ENCODE results near the gene HMCN2. TPM values are rescaled to one million over a fixed set of nuclear protein-coding genes. Genes with fewer than 3 reads are reported as not detected.

The HMCN2 gene
- 3.1 TPM for total RNA-seq
- long read RNA-seq, partial matches to known transcripts, result 4 of 6 reads
- long read RNA-seq, other reads (novel, unspliced or antisense), result 2 of 6 reads

- peak; percentile 88 for DNase-seq (ENCODE audit: low spot score)
Measured at GRCh38 chr9:130265431-130266235, at the start of gene HMCN2. Gene HMCN2, plus strand, starts transcription at chr9:130265760. Its CDS starts 119 bp downstream, at chr9:130265879.

DNA sequence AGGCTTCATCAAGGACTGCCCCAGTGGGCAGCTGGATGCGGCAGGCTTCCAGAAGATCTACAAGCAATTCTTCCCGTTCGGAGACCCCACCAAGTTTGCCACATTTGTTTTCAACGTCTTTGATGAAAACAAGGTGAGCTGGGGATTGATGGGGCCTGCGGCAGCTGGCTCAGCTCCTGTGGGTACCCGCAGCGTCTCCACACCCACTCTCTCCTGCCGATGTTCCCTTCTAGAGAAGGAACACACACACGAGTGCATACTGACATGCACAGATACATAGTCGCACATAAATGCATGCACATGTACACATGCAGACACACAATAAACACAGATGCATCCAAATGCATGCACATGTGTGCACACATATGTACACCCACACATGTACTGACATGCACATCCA, 47.7 kb upstream of the HMCN2 start:
- no peak for DNase-seq (ENCODE audit: low spot score)

GRCh38 chr9:130219661-130220096, 45.9 kb upstream of the HMCN2 start:
- no peak for DNase-seq (ENCODE audit: low spot score)

GRCh38 chr9:130220352-130220751, 45.2 kb upstream of the HMCN2 start:
- no peak for DNase-seq (ENCODE audit: low spot score)

DNA sequence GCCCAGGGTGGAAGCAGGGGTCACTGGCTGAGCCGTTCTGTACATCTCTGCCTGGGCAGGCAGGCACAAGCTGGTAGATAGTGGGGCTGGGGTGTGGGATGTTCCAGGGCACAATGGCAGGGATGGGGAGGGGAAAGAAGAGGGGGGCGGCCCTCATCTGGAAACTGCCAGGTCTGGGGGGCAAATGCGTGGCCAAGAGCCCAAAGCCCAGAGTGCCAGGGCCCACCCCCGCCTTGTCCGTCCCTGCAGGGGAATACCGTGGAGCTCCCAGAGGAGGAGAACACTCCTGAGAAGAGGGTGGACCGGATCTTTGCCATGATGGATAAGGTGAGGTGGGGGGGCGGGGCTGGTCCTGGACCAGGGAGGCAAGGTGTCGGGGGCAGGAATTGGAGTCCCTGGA, 42.7 kb upstream of the HMCN2 start:
- DNase-seq (ENCODE audit: low spot score), result no peak

DNA sequence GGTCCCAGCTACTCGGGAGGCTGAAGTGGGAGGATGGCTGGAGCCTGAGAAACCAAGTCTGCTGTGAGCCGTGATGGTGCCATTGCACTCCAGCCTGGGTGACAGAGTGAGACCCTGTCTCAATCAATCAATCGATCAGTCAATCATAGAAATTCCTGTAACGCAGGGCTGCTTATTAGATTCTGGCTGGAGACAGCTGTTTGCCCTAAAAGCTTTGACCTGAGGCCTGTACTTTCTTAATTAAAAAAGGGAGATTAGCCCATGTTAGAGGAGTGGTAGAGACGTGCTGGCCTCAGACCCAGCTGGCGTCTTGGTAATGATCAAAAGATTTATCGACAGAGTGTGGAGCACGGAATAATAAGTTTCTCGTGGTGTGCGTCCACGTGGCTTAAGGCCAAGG, 40.5 kb upstream of the HMCN2 start:
- no peak for DNase-seq (ENCODE audit: low spot score)

DNA sequence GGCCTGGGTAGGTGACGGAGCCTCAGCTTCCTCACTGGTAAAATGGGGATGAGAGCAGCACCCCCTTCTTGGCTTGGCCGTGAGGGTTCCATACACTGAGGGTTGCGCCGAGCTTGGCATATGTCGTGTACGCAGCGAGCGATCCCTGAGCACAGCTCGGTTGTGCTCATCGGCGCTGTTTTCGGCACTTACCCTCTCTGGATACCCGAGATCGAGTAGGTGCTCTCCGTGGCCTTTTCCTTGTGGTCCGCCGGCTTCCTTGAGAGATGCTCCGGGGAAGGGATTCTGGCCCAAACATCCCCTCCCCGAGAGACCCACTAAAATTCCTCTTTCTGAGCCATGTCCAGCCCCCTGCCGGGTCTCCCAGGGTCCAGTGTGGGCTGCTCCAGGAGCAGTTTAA, 40.0 kb upstream of the HMCN2 start:
- no peak for DNase-seq (ENCODE audit: low spot score)

DNA sequence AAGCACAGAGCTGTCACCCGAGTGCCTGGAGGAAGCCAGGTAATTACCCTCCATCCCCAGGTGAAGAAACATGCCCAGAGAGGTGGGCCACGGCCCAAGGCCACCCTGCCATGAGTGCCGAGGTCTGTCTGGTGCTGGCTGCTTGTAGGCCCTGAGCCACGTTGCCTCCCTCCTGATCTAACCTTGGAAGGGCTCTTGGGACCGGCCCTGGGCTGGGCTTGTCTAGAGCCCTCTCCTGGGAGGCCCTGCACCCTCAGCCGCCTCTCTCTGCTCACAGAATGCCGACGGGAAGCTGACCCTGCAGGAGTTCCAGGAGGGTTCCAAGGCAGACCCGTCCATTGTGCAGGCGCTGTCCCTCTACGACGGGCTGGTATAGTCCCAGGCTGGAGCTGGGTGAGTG, 39.4 kb upstream of the HMCN2 start:
- no peak for DNase-seq (ENCODE audit: low spot score)

GRCh38 chr9:130227833-130228232, 37.7 kb upstream of the HMCN2 start:
- no peak for DNase-seq (ENCODE audit: low spot score)

DNA sequence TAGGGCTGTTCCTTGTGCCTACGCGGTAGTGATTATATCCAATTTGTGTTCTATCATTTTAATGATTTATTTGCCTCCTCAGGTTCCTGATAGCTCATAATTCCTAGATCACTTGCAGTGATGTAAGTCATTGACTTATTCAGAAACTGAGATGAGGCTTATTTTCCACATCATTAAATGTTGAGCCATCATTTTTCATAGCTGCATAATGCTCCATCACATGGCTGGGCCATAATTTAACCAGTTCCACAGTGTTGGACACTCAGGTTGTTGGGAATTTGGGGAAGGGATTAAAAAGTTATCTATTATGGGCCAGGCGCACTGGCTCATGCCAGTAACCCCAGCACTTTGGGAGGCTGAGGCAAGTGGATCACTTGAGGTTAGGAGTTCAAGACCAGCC, 35.8 kb upstream of the HMCN2 start:
- no peak for DNase-seq (ENCODE audit: low spot score)

GRCh38 chr9:130230631-130231030, 34.9 kb upstream of the HMCN2 start:
- no peak for DNase-seq (ENCODE audit: low spot score)

GRCh38 chr9:130232899-130233586, 32.5 kb upstream of the HMCN2 start:
- no peak for DNase-seq (ENCODE audit: low spot score)

- DNase-seq (ENCODE audit: low spot score), result no peak
Measured at GRCh38 chr9:130233587-130233945, 32.0 kb upstream of the HMCN2 start.

DNA sequence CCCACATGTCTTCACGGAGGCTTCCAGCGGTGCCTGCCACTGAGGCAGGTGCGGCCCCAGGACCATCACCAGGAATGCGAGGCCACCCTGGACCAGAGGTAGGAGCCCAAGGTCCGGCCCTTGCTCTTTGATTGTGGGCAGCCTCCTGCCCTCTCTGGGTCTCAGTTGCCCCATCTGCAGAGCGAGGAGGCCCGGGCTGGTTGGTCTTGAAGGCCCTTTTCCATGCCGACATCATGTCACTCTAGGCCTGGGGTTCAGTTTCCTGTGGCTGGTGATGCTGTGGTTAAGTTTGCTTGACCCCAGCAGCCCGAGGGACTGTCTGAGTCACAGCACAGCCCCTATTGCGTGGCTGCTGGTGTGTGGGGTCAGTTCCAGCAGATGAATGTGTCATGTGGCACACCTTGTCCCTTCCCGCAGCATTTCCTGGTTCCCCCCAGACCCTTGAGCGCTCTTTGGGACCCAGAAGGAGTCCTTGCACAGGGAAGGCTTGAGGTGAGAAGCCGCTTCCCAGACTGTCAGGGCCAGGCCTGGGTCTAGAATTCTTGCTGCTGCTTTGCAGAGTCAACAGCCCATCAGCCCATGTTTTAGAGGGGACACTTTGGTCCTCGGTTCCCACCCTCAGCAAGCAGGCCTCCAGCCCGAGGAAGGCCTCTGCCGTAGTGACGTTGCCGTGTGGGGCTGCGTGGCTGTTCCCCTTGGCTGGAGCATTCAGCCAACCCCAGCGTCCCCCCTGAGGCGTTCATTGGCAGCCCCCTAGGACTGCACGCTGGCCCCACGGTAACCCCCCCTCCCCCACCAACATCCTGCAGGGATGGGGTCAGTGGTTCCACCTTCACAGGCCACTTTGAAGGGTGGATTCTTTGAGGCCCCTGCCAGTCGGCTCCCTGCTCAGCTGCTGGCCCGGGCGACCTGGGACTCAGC, 31.0 kb upstream of the HMCN2 start:
- no peak for DNase-seq (ENCODE audit: low spot score)

- no peak for DNase-seq (ENCODE audit: low spot score)
Measured at GRCh38 chr9:130235558-130236435, 29.8 kb upstream of the HMCN2 start.

- DNase-seq (ENCODE audit: low spot score), result no peak
Measured at GRCh38 chr9:130236436-130236985, 29.0 kb upstream of the HMCN2 start.

DNA sequence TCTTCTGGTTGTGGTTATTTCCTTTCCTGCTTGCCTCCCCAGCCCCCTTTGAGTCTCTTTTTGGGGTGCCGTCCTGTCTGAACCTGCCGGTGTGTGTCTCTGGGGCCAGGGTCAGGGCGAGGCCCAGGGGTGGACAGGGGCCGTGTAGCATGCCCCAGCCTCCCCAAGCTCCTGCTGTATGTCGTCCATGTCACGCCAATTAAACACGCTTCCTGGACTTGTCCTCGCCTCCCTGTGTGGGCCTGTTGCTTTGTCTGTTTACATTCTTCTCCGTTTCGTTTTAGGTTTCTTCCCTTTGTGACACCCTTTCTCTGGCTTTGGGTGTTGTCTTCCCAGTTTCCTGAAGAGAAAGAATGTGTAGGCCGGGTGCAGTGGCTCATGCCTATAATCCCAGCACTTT, 28.5 kb upstream of the HMCN2 start:
- DNase-seq (ENCODE audit: low spot score), result no peak

- no peak for DNase-seq (ENCODE audit: low spot score)
Measured at GRCh38 chr9:130237763-130238524, 27.6 kb upstream of the HMCN2 start.

DNA sequence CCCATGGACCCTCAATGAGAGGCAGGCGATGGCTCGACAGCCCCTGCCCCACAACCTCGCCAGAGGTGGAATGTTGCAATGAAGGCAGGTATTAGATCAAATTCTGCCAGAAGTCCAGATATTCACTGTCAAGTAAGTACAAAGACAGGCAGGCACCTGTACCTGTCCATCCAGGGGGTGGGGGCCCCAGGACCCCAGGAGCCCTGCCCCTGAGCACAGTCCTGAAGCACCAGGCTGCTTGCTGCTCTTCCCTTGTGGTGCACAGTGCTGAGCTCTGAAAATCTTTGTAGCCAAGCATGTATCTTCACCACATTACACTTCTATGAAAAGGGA, 26.2 kb upstream of the HMCN2 start:
- DNase-seq (ENCODE audit: low spot score), result no peak
